Heart right ventricle (tissue), 16 donors: Measurements from ENCODE around the gene SERTAD3. TPM values are rescaled to one million over a fixed set of nuclear protein-coding genes. Genes with fewer than 3 reads are reported as not detected.

Experiments
- ATAC-seq, 8 donors: fragments of 200-7000 bp; cut with Tn5 transposase; one replicate each; pipeline ENCODE4 v1.9.1; 2020; ENCODE audit warnings: mild to moderate bottlenecking in 8 of 8, moderate library complexity in 8 of 8, moderate number of reproducible peaks in 1 of 8
- DNase-seq, 2 donors: peaks; one replicate each; pipeline ENCODE4 v3.0.0-alpha.2; 2020
- H3K27ac ChIP-seq, 10 donors: fragments of 200-600 bp; sonication (generic) in 2 of 10; one replicate each; pipeline versions ENCODE4 v1.5.0 to v1.8.0; 2020 to 2022; ENCODE audit warnings: mild to moderate bottlenecking in 3 of 10
- H3K27me3 ChIP-seq, 7 donors: fragments of 200-600 bp; one replicate each; pipeline ENCODE4 v1.8.0; 2021 to 2022; ENCODE audit warnings: mild to moderate bottlenecking in 2 of 7
- H3K36me3 ChIP-seq, 9 donors: fragments of 200-600 bp; sonication (generic) in 1 of 9; one replicate each; pipeline versions ENCODE4 v1.5.0 to v1.8.0; 2020 to 2022; ENCODE audit warnings: mild to moderate bottlenecking in 2 of 9
- H3K4me1 ChIP-seq, 9 donors: fragments of 200-600 bp; sonication (generic) in 1 of 9; one replicate each; pipeline versions ENCODE4 v1.5.0 to v1.8.0; 2020 to 2022; ENCODE audit warnings: mild to moderate bottlenecking in 4 of 9
- H3K4me3 ChIP-seq, 10 donors: fragments of 200-600 bp; sonication (generic) in 2 of 10; one replicate each; pipeline versions ENCODE4 v1.5.0 to v1.8.0; 2020 to 2022; ENCODE audit warnings: mild to moderate bottlenecking in 7 of 10, moderate library complexity in 2 of 10
- H3K9me3 ChIP-seq, 11 donors: fragments of 200-600 bp in 10 of 11; sonication (generic) in 2 of 11; one replicate each; pipeline versions ENCODE4 v1.5.0 to v1.8.0; 2013 to 2022; ENCODE audit warnings: mild to moderate bottlenecking in 2 of 11, control low read depth in 1 of 11, moderate library complexity in 1 of 11
- WGBS, 2 donors: extraction: QIAGEN DNeasy Blood & Tissue Kit; methylation state at CpG; one replicate each; pipeline ENCODE4 v1.1.7; 2013; ENCODE audit warnings: inconsistent platforms in 1 of 2; 5-methylcytosine and 5-hydroxymethylcytosine counted together
- intact Hi-C, 10 donors: fragments of 100-400 bp; cut with DNase I; formaldehyde crosslinking; loops; one replicate each; pipeline versions ENCODE4 v1.11.1 to v1.14.2; 2022
- polyA plus RNA-seq, 2 donors: library from polyadenylated mRNA; stranded (reverse); fragments of 200-250 nt; gene quantifications; one replicate each; pipeline ENCODE4 v1.2.3, GENCODE V29; 2013
- total RNA-seq, 10 donors: library from RNA; stranded (reverse); fragmentation: NEBNext Ultra II Directional in 3 of 10; extraction: Animal tissue kit (Norgen Biotek cat#: 25700) in 3 of 10; gene quantifications; one replicate each; pipeline versions ENCODE4 v1.2.1 to v1.2.4, GENCODE V29; 2021 to 2023
- TF ChIP-seq, protein P1 (sequence below), 9 donors: fragments of 200-600 bp; sonication (generic) in 2 of 9; IDR thresholded peaks; one replicate each; pipeline versions ENCODE4 v1.5.0 to v1.8.0; 2021 to 2022; ENCODE audit warnings: antibody characterized with exemption in 9 of 9, mild to moderate bottlenecking in 5 of 9, moderate library complexity in 1 of 9
- donor health status: Arrhythmogenic right ventricular cardiomyopathy.
- donor health status: ischemic (EF 13 %, LVEDD 7.1; RV severe dilation, severe dysfunction).
- donor health status: healthy with polysubstance abuse.
- donor health status: DM: no; HTN: yes; CAD: no.
- donor health status: DM: no; HTN: no; CAD: no.
- donor health status: ischemic (EF 25% LVEDD 6.9; RV normal size, moderate dysfunction).
- donor health status: ischemic (EF 25% LVEDD 5.7; RV mildly dilated, moderate dysfunction).
- donor health status: healthy.
- donor health status: DM: yes; HTN: yes; CAD: no.
- donor health status: Ischemic cardiomyopathy.
- donor health status: ischemic (EF 35%, LVEDD 5.7; RV mildly dilated, moderate dysfunction).
- donor health status: nonischemic (EF 11% LVEDD 7.7; RV severe dilation, severe dysfunction).
- donor health status: DM: yes; HTN: yes; CAD: no.
- donor health status: PGD.
- donor health status: ischemic (EF 29% LVEDD 5.4; RV normal size, mild dysfunction).
- donor health status: nonischemic (EF 23%, LVEDD 6.1; RV moderate dilation, normal function).

The SERTAD3 gene
- total and polyA plus RNA-seq, 12 donors = 19.4 to 37.5 (median 29.3) TPM

DNA sequence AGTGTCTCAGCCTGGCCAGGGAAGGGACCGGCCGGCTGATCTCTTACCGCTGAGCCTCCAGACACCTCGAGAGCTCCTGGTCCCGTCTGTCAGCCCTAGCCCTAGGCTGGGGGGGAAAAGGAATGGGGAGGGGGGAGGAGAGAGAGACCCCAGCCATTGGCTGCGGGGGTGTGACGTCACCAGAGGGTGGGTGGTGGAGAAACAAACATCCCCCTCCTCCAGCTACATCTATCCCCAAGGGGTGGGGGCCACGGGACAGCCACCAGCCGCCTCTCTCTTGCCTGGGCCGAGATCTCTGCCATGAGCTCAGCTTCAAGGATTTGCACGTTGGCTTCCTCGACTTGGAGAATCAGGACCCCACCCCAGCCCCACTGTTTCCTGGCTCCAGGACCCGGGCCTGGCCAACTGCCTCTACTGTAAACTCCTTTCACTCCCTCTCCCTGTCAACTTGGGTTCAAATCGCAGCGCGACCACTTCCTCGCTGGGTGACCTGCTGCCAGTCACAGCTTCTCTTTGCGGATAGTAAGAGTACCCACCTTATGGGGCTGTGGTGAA is 30.8 kb downstream of the SERTAD3 start, which contains the start of gene PRX:
Gene PRX, minus strand, starts transcription at position 88 of the 555 bp plus-strand sequence. CDS start 5,446 bp downstream, outside the sequence.
- TF ChIP-seq, protein P1, sequence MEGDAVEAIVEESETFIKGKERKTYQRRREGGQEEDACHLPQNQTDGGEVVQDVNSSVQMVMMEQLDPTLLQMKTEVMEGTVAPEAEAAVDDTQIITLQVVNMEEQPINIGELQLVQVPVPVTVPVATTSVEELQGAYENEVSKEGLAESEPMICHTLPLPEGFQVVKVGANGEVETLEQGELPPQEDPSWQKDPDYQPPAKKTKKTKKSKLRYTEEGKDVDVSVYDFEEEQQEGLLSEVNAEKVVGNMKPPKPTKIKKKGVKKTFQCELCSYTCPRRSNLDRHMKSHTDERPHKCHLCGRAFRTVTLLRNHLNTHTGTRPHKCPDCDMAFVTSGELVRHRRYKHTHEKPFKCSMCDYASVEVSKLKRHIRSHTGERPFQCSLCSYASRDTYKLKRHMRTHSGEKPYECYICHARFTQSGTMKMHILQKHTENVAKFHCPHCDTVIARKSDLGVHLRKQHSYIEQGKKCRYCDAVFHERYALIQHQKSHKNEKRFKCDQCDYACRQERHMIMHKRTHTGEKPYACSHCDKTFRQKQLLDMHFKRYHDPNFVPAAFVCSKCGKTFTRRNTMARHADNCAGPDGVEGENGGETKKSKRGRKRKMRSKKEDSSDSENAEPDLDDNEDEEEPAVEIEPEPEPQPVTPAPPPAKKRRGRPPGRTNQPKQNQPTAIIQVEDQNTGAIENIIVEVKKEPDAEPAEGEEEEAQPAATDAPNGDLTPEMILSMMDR (IDR thresholded peaks at IDR 0.05) = no peak

DNA sequence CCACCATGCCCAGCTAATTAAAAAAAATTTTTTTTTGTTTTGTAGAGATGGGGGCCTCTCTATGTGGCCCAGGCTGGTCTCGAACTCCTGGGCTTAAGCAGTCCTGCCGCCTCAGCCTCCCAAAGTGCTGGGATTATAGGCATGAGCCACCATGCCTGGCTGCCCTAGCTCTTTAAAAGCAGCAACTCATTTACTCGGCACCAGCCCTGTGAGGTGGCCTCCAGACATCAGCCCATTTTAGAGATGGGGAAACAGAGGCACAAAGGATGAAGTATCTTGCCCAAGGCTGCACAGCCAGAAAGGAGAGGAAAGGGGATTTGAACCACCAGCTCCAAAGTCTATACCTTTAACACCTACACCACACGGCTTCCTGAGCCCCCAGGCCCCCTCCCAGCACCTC is 31.3 kb downstream of the SERTAD3 start:
- Histone ChIP-seq H3K4me1 (peaks cover 16 to 54% (median 45%) of the 10 kb centered on the region in 9 donors), H3K27ac (peak overlapping the region in 5 of 10 donors; percentile 13 to 93 (median 87)), H3K36me3 (no peaks in the 10 kb centered on the region), H3K27me3 (no peaks in the 10 kb centered on the region), H3K9me3 (no peaks in the 10 kb centered on the region), H3K4me3 (no peak overlapping the region)
- 83 to 94% methylated on average over 4 of the region's 4 CpGs for WGBS, 2 donors
- ATAC-seq (no peak), DNase-seq (no peak)
- intact Hi-C loops = loop anchor here in 1 of 10 donors (10.0 kb wide), 1 partner anchor 392 kb away; no protein-coding TSS in a partner anchor
- TF ChIP-seq, protein P1 (IDR thresholded peaks at IDR 0.05) = no peak

More for the DNA sequence above, 30.8 kb downstream of the SERTAD3 start, which contains the start of gene PRX:
- Histone ChIP-seq H3K27ac (peak within 1 kb of the TSS in 9 of 10 donors; percentile 82 to 94 (median 90)), H3K9me3 (no peaks in the 10 kb centered on the region), H3K4me3 (no peak within 1 kb of the TSS), H3K36me3 (no peaks in the 10 kb centered on the region), H3K4me1 (peaks cover 16 to 54% (median 46%) of the 10 kb centered on the region in 9 donors), H3K27me3 (no peaks in the 10 kb centered on the region)
- WGBS, 2 donors = 44 to 45% methylated on average over 18 of the region's 18 CpGs
- no peak for ATAC-seq
- intact Hi-C loops = loop anchor here in 1 of 10 donors (10.0 kb wide), 1 partner anchor 391 kb away; no protein-coding TSS in a partner anchor
- DNase-seq = no peak

DNA sequence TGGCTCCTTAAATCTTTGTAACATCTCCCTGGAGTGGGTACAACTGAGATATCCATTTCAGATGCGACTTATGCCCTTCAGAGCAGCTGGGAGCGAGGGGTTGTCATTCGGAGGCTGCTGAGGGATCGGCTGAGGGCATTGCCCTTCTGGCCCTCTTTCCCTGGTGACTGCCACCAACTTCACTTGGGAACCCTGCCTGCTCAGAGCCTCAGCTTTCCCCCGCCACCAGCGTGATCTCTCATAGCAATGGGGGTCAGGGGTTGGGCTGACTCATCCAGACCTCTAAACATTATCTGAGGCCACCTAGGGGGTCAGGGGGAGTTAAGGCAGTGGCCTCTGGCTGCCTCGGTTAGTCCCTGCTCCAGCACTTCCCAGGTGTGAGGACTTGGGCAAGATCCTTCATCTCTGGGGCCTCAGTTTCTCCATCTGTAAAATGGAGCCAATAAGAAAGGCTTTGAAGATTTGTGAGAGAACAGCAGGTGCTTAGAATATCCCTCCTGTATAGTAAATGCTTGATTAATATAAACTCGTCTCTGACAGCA is 32.1 kb downstream of the SERTAD3 start:
- no peak for DNase-seq
- intact Hi-C loops = loop anchor here in 1 of 10 donors (10.0 kb wide), 1 partner anchor 393 kb away; no protein-coding TSS in a partner anchor
- Histone ChIP-seq H3K27me3 (no peaks in the 10 kb centered on the region), H3K36me3 (no peaks in the 10 kb centered on the region), H3K9me3 (no peaks in the 10 kb centered on the region), H3K4me3 (no peak overlapping the region), H3K4me1 (peaks cover 12 to 48% (median 37%) of the 10 kb centered on the region in 9 donors), H3K27ac (peak overlapping the region; percentile 82 to 94 (median 90))
- peak in 4 of 8 donors; percentile 3 to 23 (median 12) for ATAC-seq
- TF ChIP-seq, protein P1 (IDR thresholded peaks at IDR 0.05) = no peak
- WGBS, 2 donors = 57 to 60% methylated on average over 8 of the region's 8 CpGs

DNA sequence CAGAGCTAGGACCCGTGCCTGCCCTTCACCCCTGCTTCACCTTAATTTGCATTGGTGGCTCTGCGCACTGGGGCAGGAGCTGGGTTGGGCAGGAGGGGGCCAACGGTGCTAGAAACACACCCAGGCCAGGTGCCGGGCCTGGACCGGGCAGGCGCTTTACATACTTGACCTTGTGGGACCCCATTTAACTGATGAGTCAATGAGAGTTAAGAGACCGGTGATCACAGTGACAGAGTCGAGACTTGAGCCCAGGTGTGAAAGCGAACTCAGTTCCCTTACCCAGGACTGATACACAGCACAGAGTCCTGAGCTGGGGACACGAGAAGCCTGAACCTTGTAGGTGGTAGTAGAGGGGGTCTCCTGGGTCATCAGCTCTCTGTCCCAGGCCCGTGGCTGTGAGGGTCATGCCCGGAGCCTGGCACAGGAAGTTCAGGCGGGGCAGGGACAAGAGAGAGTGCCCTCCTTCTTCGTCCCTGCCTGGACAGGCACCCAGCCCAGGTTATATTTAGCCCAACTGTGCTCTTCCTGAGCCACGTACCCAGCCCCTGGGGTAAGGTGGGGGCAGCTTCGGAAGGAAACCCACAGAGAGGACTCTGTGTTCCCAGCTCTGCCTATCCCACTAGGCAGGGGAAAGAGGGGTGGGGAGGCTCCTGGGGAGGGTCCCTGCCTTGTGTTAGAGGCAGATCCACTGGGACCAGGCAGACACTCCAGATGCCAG is 32.9 kb downstream of the SERTAD3 start:
- TF ChIP-seq, protein P1 (IDR thresholded peaks at IDR 0.05) = no peak
- no peaks in the 10 kb centered on the region for H3K27me3 ChIP-seq
- intact Hi-C loops = loop anchor here in 1 of 10 donors (10.0 kb wide), 1 partner anchor 394 kb away; no protein-coding TSS in a partner anchor
- H3K4me3 ChIP-seq = no peak overlapping the region
- no peaks in the 10 kb centered on the region for H3K36me3 ChIP-seq
- peak; percentile 62 to 64 for DNase-seq
- peaks cover 12 to 41% (median 29%) of the 10 kb centered on the region in 9 donors for H3K4me1 ChIP-seq
- peak overlapping the region; percentile 82 to 94 (median 90) for H3K27ac ChIP-seq
- peak; percentile 86 to 97 (median 93) for ATAC-seq
- no peaks in the 10 kb centered on the region for H3K9me3 ChIP-seq
- 28 to 41% methylated on average over 16 of the region's 16 CpGs for WGBS, 2 donors
